ENCODE measurements around the gene DOCK4. TPM values are rescaled to one million over a fixed set of nuclear protein-coding genes. Genes with fewer than 3 reads are reported as not detected.

The DOCK4 gene
- total RNA-seq, 1 experiment from 2014 or later = 4.9 TPM

GRCh38 chr7:111975346-111975745, 230.9 kb downstream of the DOCK4 start:
- Histone ChIP-seq H3K4me2 (ENCODE audit: insufficient read depth, insufficient read length, low read length) (no peak overlapping the region), H3K27ac (ENCODE audit: insufficient read length, low read depth, low read length) (no peak overlapping the region), H3K23ac (ENCODE audit: insufficient read length, low read depth, low read length) (no peak overlapping the region), H3K14ac (ENCODE audit: insufficient read depth, low read length) (no peak overlapping the region), H3K9ac (ENCODE audit: extremely low read depth, insufficient read length, low read length) (no peak overlapping the region), H2BK20ac (ENCODE audit: low read depth, low read length, poor library complexity, severe bottlenecking) (no peak overlapping the region), H2AK5ac (ENCODE audit: insufficient read length, low read length) (no peak overlapping the region), H3K79me1 (ENCODE audit: insufficient read depth, low read depth, low read length, poor library complexity, severe bottlenecking) (no peaks in the 10 kb centered on the region), H3K23me2 (ENCODE audit: insufficient read length, low read depth, low read length, poor library complexity, severe bottlenecking) (no peaks in the 10 kb centered on the region), H3K27me3 (ENCODE audit: insufficient read depth, low read length) (no peaks in the 10 kb centered on the region), H4K5ac (ENCODE audit: insufficient read length, low read depth, low read length) (no peak overlapping the region), H3K79me2 (ENCODE audit: insufficient read depth, low read length) (no peaks in the 10 kb centered on the region), H3K56ac (ENCODE audit: insufficient read length, low read depth, low read length) (no peak overlapping the region), H2BK5ac (ENCODE audit: insufficient read length, low read length) (no peak overlapping the region), H3T11ph (ENCODE audit: low read length) (no peak overlapping the region), H3K4ac (ENCODE audit: low read depth, low read length) (no peak overlapping the region), H2BK12ac (ENCODE audit: insufficient read length, low read depth, low read length) (no peak overlapping the region), H4K20me1 (ENCODE audit: control insufficient read depth, insufficient read depth, insufficient read length) (no peaks in the 10 kb centered on the region), H3K4me1 (ENCODE audit: insufficient read depth, low read length) (no peaks in the 10 kb centered on the region; the same call in 1 of the 2 replicates), H2BK120ac (ENCODE audit: low read depth, low read length, poor library complexity, severe bottlenecking) (no peak overlapping the region), H4K91ac (ENCODE audit: insufficient read length, low read depth, low read length) (no peak overlapping the region), H4K8ac (replicated peaks; ENCODE audit: insufficient read length, low read depth, low read length) (no peak overlapping the region), H3K9me3 (ENCODE audit: control insufficient read depth, low read depth, low read length) (no peaks in the 10 kb centered on the region), H2AFZ (ENCODE audit: low read length) (no peak overlapping the region), H3K18ac (ENCODE audit: insufficient read length, low read depth, low read length) (no peak overlapping the region), H2BK15ac (ENCODE audit: low read depth, low read length) (no peak overlapping the region)
- Mint-ChIP-seq H3K36me3 (ENCODE audit: insufficient read depth in 1 of 3, low read depth in 3 of 3) (peaks cover 0 to 7% (median 0%) of the 10 kb centered on the region in 3 experiments; a peak in 2 of 7 replicates), H3K4me3 (no peak overlapping the region), H3K27me3 (ENCODE audit: low read depth) (no peaks in the 10 kb centered on the region), H3K27ac (no peak overlapping the region), H3K4me1 (no peaks in the 10 kb centered on the region), H3K9me3 (no peaks in the 10 kb centered on the region)
- WGBS (ENCODE audit: extremely low coverage, insufficient read length, low lambda C conversion rate) = 100% methylated on average over 2 of the region's 4 CpGs
- no peak for DNase-seq
- no peak for TF ChIP-seq CTCF (conservative IDR thresholded peaks at IDR 0.05)
